Measurements from ENCODE around the gene CDH3.

Gene CDH3

DNA sequence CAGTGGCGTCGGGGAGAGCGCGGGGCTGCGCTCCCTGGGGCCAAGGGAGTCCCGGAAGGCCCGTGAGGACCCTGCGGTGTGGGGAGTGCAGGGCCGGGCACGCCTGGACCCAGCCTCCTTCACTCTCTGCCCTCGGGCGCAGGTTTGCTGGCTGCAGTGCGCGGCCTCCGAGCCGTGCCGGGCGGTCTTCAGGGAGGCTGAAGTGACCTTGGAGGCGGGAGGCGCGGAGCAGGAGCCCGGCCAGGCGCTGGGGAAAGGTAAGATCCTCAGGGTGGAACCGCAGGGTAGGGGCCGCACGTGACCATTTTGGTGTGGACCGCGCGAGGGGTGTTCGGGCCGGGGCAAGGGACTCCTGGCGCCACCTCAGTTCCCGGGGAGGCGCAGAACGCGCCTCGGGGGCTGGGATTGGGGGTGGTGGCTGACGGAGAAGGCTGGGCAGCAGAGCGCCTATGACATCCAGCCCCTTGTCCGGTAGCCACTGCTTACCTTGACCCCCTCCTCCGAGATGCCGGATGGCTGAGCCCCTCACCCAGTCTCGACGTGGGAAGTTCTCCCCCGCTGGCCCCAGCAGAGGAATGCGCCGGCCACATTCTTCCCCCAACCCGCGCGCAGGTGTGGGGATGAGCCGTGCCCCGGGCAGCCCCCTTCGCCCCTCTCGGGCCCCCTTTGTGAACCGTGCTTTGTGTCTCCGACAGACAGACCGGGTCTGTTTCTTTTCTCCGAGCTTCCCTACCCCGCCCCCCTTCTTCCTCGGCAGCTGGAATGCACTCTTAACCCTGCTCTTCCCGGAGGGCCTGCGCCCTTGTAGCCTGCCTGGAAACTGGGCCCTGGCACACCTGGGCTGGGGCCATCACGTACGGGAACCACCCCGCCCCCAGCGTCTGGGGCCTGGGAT is 631 bp downstream of the CDH3 start:
- Histone ChIP-seq H4K20me1 (ENCODE audit: insufficient read depth, low read length) (no peaks in the 10 kb centered on the region), H3F3A (ENCODE audit: insufficient read depth, low read length) (no peaks in the 10 kb centered on the region), H3K4me3 (ENCODE audit: low read length) (no peak overlapping the region), H3K9me2 (replicated peaks; ENCODE audit: insufficient read depth, low read length) (no peaks in the 10 kb centered on the region), H3K36me3 (replicated peaks; ENCODE audit: insufficient read depth, low read length) (no peaks in the 10 kb centered on the region), H3K27me3 (replicated peaks; ENCODE audit: insufficient read depth, low read length) (peaks cover 13% of the 10 kb centered on the region), H2AFZ (ENCODE audit: low read length) (no peak overlapping the region), H3K79me2 (ENCODE audit: low read length) (no peaks in the 10 kb centered on the region), H3K9ac (ENCODE audit: low read length) (no peak overlapping the region), H3K27ac (ENCODE audit: low read length) (no peak overlapping the region), H3K4me1 (ENCODE audit: low read length) (no peaks in the 10 kb centered on the region), H3K9me3 (replicated peaks; ENCODE audit: insufficient read depth, low read length) (no peaks in the 10 kb centered on the region), H3K4me2 (ENCODE audit: low read depth, low read length) (no peak overlapping the region)
- TF ChIP-seq EZH2phosphoT487 (IDR thresholded peaks at IDR 0.05; ENCODE audit: low read length) (no peak), EZH2 (optimal IDR thresholded peaks at IDR 0.05; ENCODE audit: low read depth, low read length) (no peak)
- TF ChIP-seq, protein P1, sequence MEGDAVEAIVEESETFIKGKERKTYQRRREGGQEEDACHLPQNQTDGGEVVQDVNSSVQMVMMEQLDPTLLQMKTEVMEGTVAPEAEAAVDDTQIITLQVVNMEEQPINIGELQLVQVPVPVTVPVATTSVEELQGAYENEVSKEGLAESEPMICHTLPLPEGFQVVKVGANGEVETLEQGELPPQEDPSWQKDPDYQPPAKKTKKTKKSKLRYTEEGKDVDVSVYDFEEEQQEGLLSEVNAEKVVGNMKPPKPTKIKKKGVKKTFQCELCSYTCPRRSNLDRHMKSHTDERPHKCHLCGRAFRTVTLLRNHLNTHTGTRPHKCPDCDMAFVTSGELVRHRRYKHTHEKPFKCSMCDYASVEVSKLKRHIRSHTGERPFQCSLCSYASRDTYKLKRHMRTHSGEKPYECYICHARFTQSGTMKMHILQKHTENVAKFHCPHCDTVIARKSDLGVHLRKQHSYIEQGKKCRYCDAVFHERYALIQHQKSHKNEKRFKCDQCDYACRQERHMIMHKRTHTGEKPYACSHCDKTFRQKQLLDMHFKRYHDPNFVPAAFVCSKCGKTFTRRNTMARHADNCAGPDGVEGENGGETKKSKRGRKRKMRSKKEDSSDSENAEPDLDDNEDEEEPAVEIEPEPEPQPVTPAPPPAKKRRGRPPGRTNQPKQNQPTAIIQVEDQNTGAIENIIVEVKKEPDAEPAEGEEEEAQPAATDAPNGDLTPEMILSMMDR (IDR thresholded peaks at IDR 0.05; ENCODE audit: low read length): no peak
- DNase-seq: no peak

DNA sequence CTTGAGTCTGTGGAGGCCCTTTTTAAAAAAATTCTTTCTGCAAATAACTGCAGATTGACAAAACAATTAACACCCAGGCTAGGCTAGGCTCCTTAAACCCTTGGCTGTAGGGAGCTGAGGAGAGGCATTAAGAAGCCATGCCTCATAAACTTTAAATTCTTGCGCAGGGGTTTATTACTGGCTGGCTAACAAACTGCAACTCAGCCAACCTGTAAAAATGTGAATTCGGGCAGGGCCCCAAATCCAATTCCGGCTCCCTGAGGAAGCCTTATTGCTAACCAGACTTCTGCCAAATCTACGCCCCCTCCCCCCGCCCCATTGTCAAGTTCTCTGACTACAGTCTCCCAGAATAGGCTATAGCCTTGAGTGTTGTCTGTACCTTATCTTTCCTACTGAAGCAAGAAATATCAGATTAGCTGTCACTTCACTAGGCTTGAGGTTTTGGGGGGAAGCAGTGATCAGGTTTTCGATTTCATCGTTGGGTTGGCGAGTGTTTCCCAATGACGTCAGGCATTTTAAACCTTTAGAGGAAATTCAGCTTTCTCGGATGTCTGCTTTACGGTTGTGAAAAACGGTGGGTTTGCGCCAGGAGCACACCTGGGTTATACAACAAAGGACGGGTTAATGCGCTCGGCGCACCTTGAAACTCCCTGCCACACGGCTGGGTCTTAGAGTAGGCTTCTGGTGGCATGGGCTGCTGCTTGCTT is 2.0 kb downstream of the CDH3 start:
- TF ChIP-seq EZH2 (optimal IDR thresholded peaks at IDR 0.05; ENCODE audit: low read depth, low read length) (no peak), EZH2phosphoT487 (IDR thresholded peaks at IDR 0.05; ENCODE audit: low read length) (no peak)
- TF ChIP-seq, protein P1 (IDR thresholded peaks at IDR 0.05; ENCODE audit: low read length): no peak
- no peaks in the 10 kb centered on the region for H3K9me2 ChIP-seq (replicated peaks; ENCODE audit: insufficient read depth, low read length)
- no peaks in the 10 kb centered on the region for H3K4me1 ChIP-seq (ENCODE audit: low read length)
- no peak overlapping the region for H3K4me2 ChIP-seq (ENCODE audit: low read depth, low read length)
- DNase-seq: no peak
- H3K9me3 ChIP-seq (replicated peaks; ENCODE audit: insufficient read depth, low read length): no peaks in the 10 kb centered on the region
- no peaks in the 10 kb centered on the region for H3F3A ChIP-seq (ENCODE audit: insufficient read depth, low read length)
- H3K36me3 ChIP-seq (replicated peaks; ENCODE audit: insufficient read depth, low read length): no peaks in the 10 kb centered on the region
- no peak overlapping the region for H3K27ac ChIP-seq (ENCODE audit: low read length)
- peaks cover 14% of the 10 kb centered on the region for H3K27me3 ChIP-seq (replicated peaks; ENCODE audit: insufficient read depth, low read length)
- no peaks in the 10 kb centered on the region for H3K79me2 ChIP-seq (ENCODE audit: low read length)
- H3K4me3 ChIP-seq (ENCODE audit: low read length): no peak overlapping the region
- H4K20me1 ChIP-seq (ENCODE audit: insufficient read depth, low read length): no peaks in the 10 kb centered on the region
- no peak overlapping the region for H3K9ac ChIP-seq (ENCODE audit: low read length)
- H2AFZ ChIP-seq (ENCODE audit: low read length): no peak overlapping the region

DNA sequence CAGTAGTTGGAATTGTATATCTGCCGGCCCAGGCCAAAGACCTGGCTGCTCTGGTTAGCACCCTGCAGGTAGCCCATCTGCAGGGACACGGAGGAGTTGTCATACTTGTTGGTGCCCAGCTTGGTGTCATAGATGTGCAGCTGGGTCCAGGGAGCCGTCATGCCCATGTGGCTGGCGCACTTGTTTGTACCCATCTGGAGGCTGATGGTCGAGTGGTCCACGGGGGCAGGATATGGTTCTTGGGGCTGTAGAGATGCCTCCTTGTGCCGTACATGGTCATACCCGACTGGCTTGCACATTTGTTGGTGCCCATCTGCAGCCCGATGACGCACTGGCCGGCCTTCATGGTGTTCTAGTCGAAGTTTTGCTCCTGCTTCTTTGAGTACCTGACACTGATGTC is 6.0 kb downstream of the CDH3 start:
- no peak overlapping the region for H2AFZ ChIP-seq (ENCODE audit: low read length)
- no peaks in the 10 kb centered on the region for H3K79me2 ChIP-seq (ENCODE audit: low read length)
- H3K4me2 ChIP-seq (ENCODE audit: low read depth, low read length): no peak overlapping the region
- no peak for TF ChIP-seq EZH2phosphoT487 (IDR thresholded peaks at IDR 0.05; ENCODE audit: low read length)
- no peak for TF ChIP-seq EZH2 (optimal IDR thresholded peaks at IDR 0.05; ENCODE audit: low read depth, low read length)
- TF ChIP-seq, protein P1 (IDR thresholded peaks at IDR 0.05; ENCODE audit: low read length): no peak
- no peaks in the 10 kb centered on the region for H3F3A ChIP-seq (ENCODE audit: insufficient read depth, low read length)
- no peaks in the 10 kb centered on the region for H3K36me3 ChIP-seq (replicated peaks; ENCODE audit: insufficient read depth, low read length)
- H3K4me3 ChIP-seq (ENCODE audit: low read length): no peak overlapping the region
- no peak for DNase-seq
- H3K4me1 ChIP-seq (ENCODE audit: low read length): no peaks in the 10 kb centered on the region
- H4K20me1 ChIP-seq (ENCODE audit: insufficient read depth, low read length): no peaks in the 10 kb centered on the region
- peaks cover 4% of the 10 kb centered on the region; the same call in 1 of the 2 replicates for H3K27me3 ChIP-seq (replicated peaks; ENCODE audit: insufficient read depth, low read length)
- no peaks in the 10 kb centered on the region for H3K9me2 ChIP-seq (replicated peaks; ENCODE audit: insufficient read depth, low read length)
- no peak overlapping the region for H3K9ac ChIP-seq (ENCODE audit: low read length)
- no peak overlapping the region for H3K27ac ChIP-seq (ENCODE audit: low read length)
- no peaks in the 10 kb centered on the region for H3K9me3 ChIP-seq (replicated peaks; ENCODE audit: insufficient read depth, low read length)

Measured in MM.1S (cell line).